Caco-2 (cell line): Measurements from ENCODE around the gene PTCH1. TPM values are rescaled to one million over a fixed set of nuclear protein-coding genes. Genes with fewer than 3 reads are reported as not detected.

Source experiments
- BruUV-seq: library from RNA; stranded (reverse); fragments of 400-500 nt; replicated peaks from 2 replicates; lab custom pipeline; 2021; lab: Mats Ljungman, UMichigan
- CTCF ChIA-PET: fragments of 300-600 bp; sonication (Branson Sonifier 250); formaldehyde crosslinking; loops from one replicate; lab custom pipeline; 2022; ENCODE audit warnings: antibody characterized with exemption; lab: Charles Lee
- POLR2A ChIA-PET: fragments of 300-600 bp; sonication (Branson Sonifier 250); formaldehyde crosslinking; loops from one replicate; lab custom pipeline; 2022; ENCODE audit warnings: antibody characterized with exemption; lab: Charles Lee
- DNase-seq, 2 experiments: peaks; one replicate each; pipeline versions ENCODE4 v3.0.0 to v3.0.0-alpha.2; 2020 to 2022
- H3K27me3 ChIP-seq: replicated peaks from 2 replicates; pipeline ENCODE4 v1.6.0; 2011; ENCODE audit warnings: low read length; ENCODE audit not compliant: control insufficient read depth, insufficient read depth
- H3K36me3 ChIP-seq: 2 replicates; pipeline ENCODE4 v1.5.1; 2011; ENCODE audit warnings: low read length; ENCODE audit not compliant: control insufficient read depth, insufficient read depth
- H3K4me1 ChIP-seq: fragments of 250-450 bp; sonication (Bioruptor Pico); 2 replicates; pipeline ENCODE4 v1.5.1; 2020; ENCODE audit warnings: mild to moderate bottlenecking
- H3K4me3 ChIP-seq: 2 replicates; pipeline ENCODE4 v1.5.1; 2011; ENCODE audit warnings: low read depth, mild to moderate bottlenecking, control low read depth, low read length
- H3K9me3 ChIP-seq: fragments of 250-450 bp; sonication (Bioruptor Pico); 2 replicates; pipeline ENCODE4 v1.5.1; 2020; ENCODE audit warnings: mild to moderate bottlenecking, moderate library complexity
- H3K27ac Mint-ChIP-seq: one replicate; pipeline ENCODE4 v1.8.0; 2022; ENCODE audit warnings: mixed read lengths; ENCODE audit not compliant: unreplicated experiment
- H3K27me3 Mint-ChIP-seq: one replicate; pipeline ENCODE4 v1.8.0; 2022; ENCODE audit warnings: mixed read lengths; ENCODE audit not compliant: insufficient read depth, unreplicated experiment
- H3K36me3 Mint-ChIP-seq: one replicate; pipeline ENCODE4 v1.8.0; 2022; ENCODE audit warnings: mild to moderate bottlenecking, mixed read lengths; ENCODE audit not compliant: insufficient read depth, unreplicated experiment
- H3K4me1 Mint-ChIP-seq: one replicate; pipeline ENCODE4 v1.8.0; 2022; ENCODE audit warnings: low read depth, mixed read lengths; ENCODE audit not compliant: unreplicated experiment
- H3K4me3 Mint-ChIP-seq: one replicate; pipeline ENCODE4 v1.8.0; 2022; ENCODE audit warnings: mild to moderate bottlenecking, moderate library complexity, mixed read lengths; ENCODE audit not compliant: unreplicated experiment
- H3K9me3 Mint-ChIP-seq: one replicate; pipeline ENCODE4 v1.8.0; 2022; ENCODE audit warnings: mixed read lengths; ENCODE audit not compliant: unreplicated experiment
- CTCF ChIP-seq, 2 experiments: fragments of 200-600 bp in 1 of 2; IDR thresholded peaks; 1 replicate in 1 of 2; 2 replicates in 1 of 2; pipeline versions ENCODE4 v1.5.1 to v1.8.0; 2011 to 2022; ENCODE audit warnings: antibody characterized with exemption in 1 of 2, control low read depth in 1 of 2, inconsistent platforms in 1 of 2, low read depth in 1 of 2, low read length in 1 of 2, mild to moderate bottlenecking in 1 of 2, moderate library complexity in 1 of 2; ENCODE audit not compliant: insufficient read depth in 1 of 2, severe bottlenecking in 1 of 2, unreplicated experiment in 1 of 2
- intact Hi-C: fragments of 100-400 bp; cut with micrococcal nuclease; formaldehyde crosslinking; loops from one replicate; pipeline ENCODE4 v1.10.0; 2022; ENCODE audit not compliant: unreplicated experiment
- total RNA-seq: library from RNA; stranded (reverse); gene quantifications from 2 replicates; pipeline ENCODE4 v1.2.3, GENCODE V29; 2022

Gene PTCH1
- total RNA-seq, 1 experiment from 2014 or later = 25.9 TPM

- Mint-ChIP-seq H3K4me1 (peaks cover 15% of the 10 kb centered on the region), H3K9me3 (peaks cover 5% of the 10 kb centered on the region), H3K27me3 (no peaks in the 10 kb centered on the region), H3K36me3 (no peaks in the 10 kb centered on the region), H3K4me3 (no peak overlapping the region), H3K27ac (no peak overlapping the region)
- Histone ChIP-seq H3K27me3 (no peaks in the 10 kb centered on the region), H3K9me3 (peaks cover 7% of the 10 kb centered on the region; the same call in 1 of the 2 replicates), H3K4me1 (peaks cover 4% of the 10 kb centered on the region; the same call in 1 of the 2 replicates), H3K4me3 (no peak overlapping the region), H3K36me3 (no peaks in the 10 kb centered on the region)
- no TSS peak for BruUV-seq
- no peak for DNase-seq
- POLR2A ChIA-PET = no interaction called here
- CTCF ChIA-PET = no interaction called here
- no peak for TF ChIP-seq CTCF (IDR thresholded peaks at IDR 0.05; ENCODE audit: insufficient read depth in 1 of 2, low read depth in 1 of 2, low read length in 1 of 2, severe bottlenecking in 1 of 2, unreplicated experiment in 1 of 2)
- intact Hi-C loops = no loop called here
These were observed 109.2 kb downstream of the PTCH1 start for GRCh38 chr9:95407524-95407923.

- DNase-seq = no peak
- Histone ChIP-seq H3K36me3 (no peaks in the 10 kb centered on the region), H3K4me1 (peaks cover 4% of the 10 kb centered on the region; the same call in 1 of the 2 replicates), H3K9me3 (peaks cover 11% of the 10 kb centered on the region; the same call in 1 of the 2 replicates), H3K4me3 (no peak overlapping the region), H3K27me3 (no peaks in the 10 kb centered on the region)
- CTCF ChIA-PET = no interaction called here
- Mint-ChIP-seq H3K27ac (no peak overlapping the region), H3K4me1 (peaks cover 15% of the 10 kb centered on the region), H3K27me3 (no peaks in the 10 kb centered on the region), H3K9me3 (peaks cover 5% of the 10 kb centered on the region), H3K4me3 (no peak overlapping the region), H3K36me3 (no peaks in the 10 kb centered on the region)
- POLR2A ChIA-PET = no interaction called here
- no peak for TF ChIP-seq CTCF (IDR thresholded peaks at IDR 0.05; ENCODE audit: insufficient read depth in 1 of 2, low read depth in 1 of 2, low read length in 1 of 2, severe bottlenecking in 1 of 2, unreplicated experiment in 1 of 2)
- intact Hi-C loops = no loop called here
- no TSS peak for BruUV-seq
These were observed 110.7 kb downstream of the PTCH1 start for GRCh38 chr9:95406121-95406520.

GRCh38 chr9:95399261-95399660 lies 117.5 kb downstream of the PTCH1 start:
- intact Hi-C loops = no loop called here
- Histone ChIP-seq H3K27me3 (no peaks in the 10 kb centered on the region), H3K4me3 (no peak overlapping the region), H3K9me3 (peaks cover 11% of the 10 kb centered on the region; the same call in 1 of the 2 replicates), H3K4me1 (no peaks in the 10 kb centered on the region), H3K36me3 (no peaks in the 10 kb centered on the region)
- Mint-ChIP-seq H3K4me1 (no peaks in the 10 kb centered on the region), H3K27me3 (no peaks in the 10 kb centered on the region), H3K27ac (no peak overlapping the region), H3K36me3 (no peaks in the 10 kb centered on the region), H3K9me3 (peaks cover 14% of the 10 kb centered on the region), H3K4me3 (no peak overlapping the region)
- TF ChIP-seq CTCF (IDR thresholded peaks at IDR 0.05; ENCODE audit: insufficient read depth in 1 of 2, low read depth in 1 of 2, low read length in 1 of 2, severe bottlenecking in 1 of 2, unreplicated experiment in 1 of 2) = no peak
- ChIA-PET POLR2A (no interaction called here), CTCF (no interaction called here)
- no peak for DNase-seq
- no TSS peak for BruUV-seq

Other genes with a start within 250 kb of the PTCH1 start
- 24.3 and 29.2 TPM in 2 replicates for gene FANCC, start 199.3 kb downstream of the PTCH1 start, total RNA-seq